CD14-positive monocyte (primary cell): Measurements from ENCODE around the gene DLGAP1. TPM values are rescaled to one million over a fixed set of nuclear protein-coding genes. Genes with fewer than 3 reads are reported as not detected.

Experiments
- DNase-seq, 3 donors: peaks; one replicate each; pipeline ENCODE4 v3.0.0-alpha.2; 2011 to 2022
- H2AFZ ChIP-seq: 2 replicates; pipeline ENCODE4 v1.6.0; 2012; ENCODE audit warnings: mild to moderate bottlenecking, low read depth, low read length, inconsistent platforms; ENCODE audit not compliant: insufficient read depth, poor library complexity, severe bottlenecking
- H3K27ac ChIP-seq, 2 donors: 1 replicate in 1 of 2; 2 replicates in 1 of 2; pipeline ENCODE4 v1.5.1; 2012 to 2013; ENCODE audit warnings: low read length in 2 of 2, control low read depth in 1 of 2, inconsistent platforms in 1 of 2, low read depth in 1 of 2, mild to moderate bottlenecking in 1 of 2
- H3K27me3 ChIP-seq, 2 donors: one replicate each; pipeline versions ENCODE4 v1.6.0 to v1.6.1; 2011 to 2013; ENCODE audit warnings: low read length in 2 of 2; ENCODE audit not compliant: control insufficient read depth in 2 of 2, insufficient read depth in 2 of 2
- H3K36me3 ChIP-seq, 2 donors: replicated peaks in 1 of 2; 1 replicate in 1 of 2; 2 replicates in 1 of 2; pipeline versions ENCODE4 v1.5.1 to v1.6.1; 2012 to 2013; ENCODE audit warnings: low read length in 2 of 2, control low read depth in 1 of 2, inconsistent platforms in 1 of 2, mild to moderate bottlenecking in 1 of 2; ENCODE audit not compliant: insufficient read depth in 2 of 2, control insufficient read depth in 1 of 2
- H3K4me1 ChIP-seq, 2 donors: 1 replicate in 1 of 2; 2 replicates in 1 of 2; pipeline versions ENCODE4 v1.5.1 to v1.6.1; 2012 to 2013; ENCODE audit warnings: low read length in 2 of 2, control low read depth in 1 of 2, inconsistent platforms in 1 of 2, mild to moderate bottlenecking in 1 of 2, moderate library complexity in 1 of 2; ENCODE audit not compliant: insufficient read depth in 2 of 2, control insufficient read depth in 1 of 2
- H3K4me2 ChIP-seq: replicated peaks from 2 replicates; pipeline ENCODE3; 2012; ENCODE audit warnings: low read length, moderate library complexity, mild to moderate bottlenecking; ENCODE audit not compliant: poor library complexity, severe bottlenecking; ENCODE audit errors: extremely low read depth
- H3K4me3 ChIP-seq, 3 experiments: fragments of 200-600 bp in 1 of 3; sonication (generic) in 1 of 3; replicated peaks in 1 of 3; 1 replicate in 2 of 3; 2 replicates in 1 of 3; pipeline ENCODE4 v1.5.1; 2011 to 2013; ENCODE audit warnings: low read length in 3 of 3, mild to moderate bottlenecking in 3 of 3, control low read depth in 2 of 3, low read depth in 2 of 3, inconsistent platforms in 1 of 3, moderate library complexity in 1 of 3
- H3K79me2 ChIP-seq: 2 replicates; pipeline ENCODE4 v1.6.0; 2012; ENCODE audit warnings: mild to moderate bottlenecking, control low read depth, inconsistent platforms, low read length, moderate library complexity; ENCODE audit not compliant: insufficient read depth
- H3K9ac ChIP-seq: 2 replicates; pipeline ENCODE4 v1.6.0; 2017; ENCODE audit warnings: low read length, mild to moderate bottlenecking; ENCODE audit not compliant: insufficient read depth, poor library complexity, severe bottlenecking
- H3K9me3 ChIP-seq, 2 donors: replicated peaks in 1 of 2; 1 replicate in 1 of 2; 2 replicates in 1 of 2; pipeline versions ENCODE4 v1.5.1 to v1.6.1; 2012 to 2013; ENCODE audit warnings: low read length in 2 of 2, control low read depth in 1 of 2; ENCODE audit not compliant: control insufficient read depth in 1 of 2, insufficient read depth in 1 of 2
- H4K20me1 ChIP-seq: 2 replicates; pipeline ENCODE4 v1.6.0; 2012; ENCODE audit warnings: mild to moderate bottlenecking, low read length, control low read depth, moderate library complexity; ENCODE audit not compliant: insufficient read depth
- H3K27ac Mint-ChIP-seq, 7 donors: one replicate each; pipeline ENCODE4 v1.8.0; 2020; ENCODE audit warnings: mild to moderate bottlenecking in 7 of 7, mixed read lengths in 7 of 7, moderate library complexity in 6 of 7, inconsistent platforms in 2 of 7
- H3K27me3 Mint-ChIP-seq, 3 donors: one replicate each; pipeline ENCODE4 v1.8.0; 2021 to 2022; ENCODE audit warnings: low read depth in 3 of 3, mild to moderate bottlenecking in 3 of 3, mixed read lengths in 3 of 3, moderate library complexity in 3 of 3, inconsistent platforms in 1 of 3
- H3K36me3 Mint-ChIP-seq, 2 donors: one replicate each; pipeline ENCODE4 v1.8.0; 2020; ENCODE audit warnings: mixed read lengths in 2 of 2, inconsistent platforms in 1 of 2, mild to moderate bottlenecking in 1 of 2
- H3K4me1 Mint-ChIP-seq: one replicate; pipeline ENCODE4 v1.8.0; 2020; ENCODE audit warnings: mild to moderate bottlenecking, mixed read lengths
- H3K4me3 Mint-ChIP-seq, 2 donors: one replicate each; pipeline ENCODE4 v1.8.0; 2020; ENCODE audit warnings: mild to moderate bottlenecking in 2 of 2, mixed read lengths in 2 of 2, moderate library complexity in 1 of 2
- H3K9me3 Mint-ChIP-seq, 7 donors: one replicate each; pipeline ENCODE4 v1.8.0; 2020 to 2022; ENCODE audit warnings: mixed read lengths in 7 of 7, mild to moderate bottlenecking in 6 of 7, moderate library complexity in 6 of 7, inconsistent platforms in 2 of 7
- CTCF ChIP-seq: fragments of 200-600 bp; IDR thresholded peaks from one replicate; pipeline ENCODE4 v1.8.0; 2022; ENCODE audit warnings: antibody characterized with exemption, mild to moderate bottlenecking
- WGBS: methylation state at CpG from one replicate; pipeline ENCODE4 v1.1.5; 2013; ENCODE audit warnings: missing lambda C conversion rate; ENCODE audit not compliant: insufficient coverage; 5-methylcytosine and 5-hydroxymethylcytosine counted together
- intact Hi-C, 2 donors: fragments of 100-400 bp; cut with micrococcal nuclease; formaldehyde crosslinking; loops; one replicate each; pipeline versions ENCODE4 v1.15.0 to v1.15.1; 2023
- polyA plus RNA-seq, 3 donors: library from polyadenylated mRNA; depleted of rRNA in 1 of 3; unstranded in 2 of 3; stranded (reverse) in 1 of 3; fragments of 300-500 nt in 2 of 3; fragments of >200 nt in 1 of 3; fragmentation: Illumina TruSeq in 2 of 3; gene quantifications; 1 replicate in 2 of 3; 2 replicates in 1 of 3; pipeline ENCODE4 v1.2.3, GENCODE V29; 2012 to 2021

The DLGAP1 gene
- polyA plus RNA-seq, 3 donors = 0.09 to 0.42 TPM; not detected in 1

- no peak for TF ChIP-seq CTCF
- H3K27me3 Mint-ChIP-seq = peaks cover 0 to 2% (median 0%) of the 10 kb centered on the region in 3 donors
Observed at GRCh38 chr18:3616142-3616541, 839.0 kb downstream of the DLGAP1 start.

DNA sequence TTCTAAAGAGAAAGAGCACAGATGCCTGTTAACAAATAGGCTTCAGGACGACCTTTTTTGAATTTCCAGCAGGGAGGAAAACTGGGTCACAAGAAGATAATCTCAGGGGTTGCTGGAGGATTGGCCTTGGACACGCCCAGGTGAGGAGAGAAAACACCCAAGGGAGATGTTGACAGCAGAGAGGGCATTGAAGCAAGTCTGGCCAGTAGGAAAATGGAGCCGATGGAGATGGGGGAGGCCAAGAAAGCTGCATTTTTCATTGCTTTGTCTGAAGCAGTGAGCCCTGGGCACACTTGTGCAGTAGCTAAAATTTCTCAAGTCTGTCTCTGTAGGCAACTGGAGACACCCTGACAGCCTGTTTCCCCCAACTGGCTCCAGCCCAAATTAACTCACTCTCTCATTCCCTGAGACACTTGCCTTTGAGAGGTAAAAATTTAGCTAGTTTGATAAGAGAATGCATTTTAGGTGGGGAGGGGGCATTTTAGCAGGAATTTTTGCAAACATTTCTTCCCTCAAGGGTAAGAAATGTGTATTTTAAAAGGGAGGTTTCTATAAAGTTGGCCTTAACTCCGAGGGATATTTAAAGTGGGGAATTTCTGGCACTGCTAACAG, 839.6 kb downstream of the DLGAP1 start:
- no peak overlapping the region for H3K27ac ChIP-seq
- H3K27me3 ChIP-seq = no peaks in the 10 kb centered on the region
- peaks cover 0 to 4% of the 10 kb centered on the region in 2 donors for H3K9me3 ChIP-seq
- Mint-ChIP-seq H3K36me3 (no peaks in the 10 kb centered on the region), H3K4me3 (no peak overlapping the region), H3K4me1 (no peaks in the 10 kb centered on the region), H3K27ac (peak overlapping the region in 1 of 7 donors; percentile 41), H3K9me3 (peaks cover 0 to 8% (median 5%) of the 10 kb centered on the region in 7 donors), H3K27me3 (peaks cover 0 to 2% (median 0%) of the 10 kb centered on the region in 3 donors)
- no peaks in the 10 kb centered on the region for H3K79me2 ChIP-seq
- no peaks in the 10 kb centered on the region for H3K36me3 ChIP-seq
- intact Hi-C loops = no loop called here
- H3K4me2 ChIP-seq = no peak overlapping the region
- no peak for DNase-seq
- no peak overlapping the region for H2AFZ ChIP-seq
- H3K4me3 ChIP-seq = no peak overlapping the region
- no peaks in the 10 kb centered on the region for H4K20me1 ChIP-seq
- no peak for TF ChIP-seq CTCF
- no peak overlapping the region for H3K9ac ChIP-seq
- 67% methylated on average over 3 of the region's 4 CpGs for WGBS
- H3K4me1 ChIP-seq = no peaks in the 10 kb centered on the region

More at GRCh38 chr18:3616142-3616541, 839.0 kb downstream of the DLGAP1 start:
- no peaks in the 10 kb centered on the region for H3K4me1 Mint-ChIP-seq
- no peak overlapping the region for H3K27ac Mint-ChIP-seq
- Histone ChIP-seq H2AFZ (no peak overlapping the region), H3K27ac (no peak overlapping the region), H3K27me3 (no peaks in the 10 kb centered on the region), H4K20me1 (no peaks in the 10 kb centered on the region), H3K36me3 (no peaks in the 10 kb centered on the region), H3K9me3 (peaks cover 0 to 4% of the 10 kb centered on the region in 2 donors), H3K4me3 (no peak overlapping the region), H3K9ac (no peak overlapping the region), H3K4me2 (no peak overlapping the region), H3K4me1 (no peaks in the 10 kb centered on the region), H3K79me2 (no peaks in the 10 kb centered on the region)
- 95% methylated on average over 4 of the region's 6 CpGs for WGBS
- intact Hi-C loops = no loop called here
- no peak for DNase-seq
- peaks cover 0 to 8% (median 5%) of the 10 kb centered on the region in 7 donors for H3K9me3 Mint-ChIP-seq
- no peak overlapping the region for H3K4me3 Mint-ChIP-seq
- H3K36me3 Mint-ChIP-seq = no peaks in the 10 kb centered on the region
